Pancreas (tissue), 10 donors: ENCODE data around the gene MAG. TPM values are rescaled to one million over a fixed set of nuclear protein-coding genes. Genes with fewer than 3 reads are reported as not detected.
"Not testable (repeated sequence)": the region's sequence is repeated elsewhere in the genome, so short reads cannot be mapped to it uniquely, and the experiment has no call there.

ENCODE experiments used
- ATAC-seq, 4 donors: fragments of 200-7000 bp; cut with Tn5 transposase; one replicate each; pipeline versions ENCODE4 v1.8.0 to v1.9.1; 2020; ENCODE audit warnings: mild to moderate bottlenecking in 4 of 4, moderate library complexity in 4 of 4
- DNase-seq, 6 donors: peaks; one replicate each; pipeline ENCODE4 v3.0.0-alpha.2; 2020
- FAIRE-seq: peaks from 2 replicates; lab custom pipeline; 2012; peaks lifted over from hg19 to GRCh38; lab: Jason Lieb, UNC
- H3K27ac ChIP-seq, 4 donors: fragments of 200-600 bp; sonication (generic); 1 replicate in 3 of 4; 2 replicates in 1 of 4; pipeline versions ENCODE4 v1.5.0 to v1.8.0; 2020
- H3K27me3 ChIP-seq, 4 donors: fragments of 200-600 bp; one replicate each; pipeline ENCODE4 v1.8.0; 2021
- H3K36me3 ChIP-seq, 3 donors: fragments of 200-600 bp; sonication (generic) in 1 of 3; one replicate each; pipeline versions ENCODE4 v1.5.0 to v1.8.0; 2020 to 2021
- H3K4me1 ChIP-seq, 3 donors: fragments of 200-600 bp; one replicate each; pipeline ENCODE4 v1.8.0; 2021
- H3K4me3 ChIP-seq, 4 donors: fragments of 200-600 bp; sonication (generic) in 2 of 4; one replicate each; pipeline versions ENCODE4 v1.5.0 to v1.8.0; 2020 to 2021
- H3K9me3 ChIP-seq, 4 donors: fragments of 200-600 bp; one replicate each; pipeline ENCODE4 v1.8.0; 2021
- CTCF ChIP-seq, 4 donors: fragments of 200-600 bp; sonication (generic) in 3 of 4; IDR thresholded peaks; one replicate each; pipeline versions ENCODE4 v1.5.0 to v1.8.0; 2021; ENCODE audit warnings: antibody characterized with exemption in 4 of 4
- WGBS, 2 donors: extraction: QIAGEN DNeasy Blood & Tissue Kit; methylation state at CpG; one replicate each; pipeline ENCODE4 v1.1.7; 2013; 5-methylcytosine and 5-hydroxymethylcytosine counted together
- intact Hi-C, 3 donors: fragments of 100-400 bp; cut with DNase I; formaldehyde crosslinking; loops; one replicate each; pipeline versions ENCODE4 v1.11.1 to v1.14.2; 2022
- polyA plus RNA-seq, 2 donors: library from polyadenylated mRNA; stranded (reverse); fragments of 200-250 nt; gene quantifications; one replicate each; pipeline ENCODE4 v1.2.3, GENCODE V29; 2013
- total RNA-seq, 6 donors: library from RNA; stranded (reverse); fragmentation: NEBNext Ultra II Directional in 4 of 6; extraction: Animal tissue kit (Norgen Biotek cat#: 25700) in 4 of 6; gene quantifications; one replicate each; pipeline versions ENCODE4 v1.2.1 to v1.2.4, GENCODE V29; 2021 to 2023
- donor health status: healthy with polysubstance abuse.
- donor health status: DM: no; HTN: no; CAD: no; lungs with moderate emphysema.
- donor health status: DM: no; HTN: no; CAD: no.
- donor health status: control.
- donor health status: control.
- donor health status: Bipolar disorder and iron deficiency.
- donor health status: DM: yes; HTN: yes; CAD: no.
- donor health status: DM: no; HTN: no; CAD: no.
- donor health status: DM: no; HTN: no; CAD: no.
- donor health status: DM: yes; HTN: yes; CAD: no.

The MAG gene
- total and polyA plus RNA-seq, 8 donors: 0.17 to 0.47 TPM; not detected in 6

- intact Hi-C loops: no loop called here
- FAIRE-seq (no peak), ATAC-seq (peak in 1 of 4 donors; percentile 5), DNase-seq (no peak)
- peaks cover 0 to 10% (median 0%) of the 10 kb centered on the region in 3 donors for H3K4me1 ChIP-seq
- H3K27ac ChIP-seq: peak overlapping the region in 1 of 4 donors; percentile 17
- 68% methylated on average over 4 of the region's 4 CpGs for WGBS, 2 donors
- H3K36me3 ChIP-seq: peaks cover 0 to 29% (median 7%) of the 10 kb centered on the region in 3 donors
- no peaks in the 10 kb centered on the region for H3K9me3 ChIP-seq
- no peak for TF ChIP-seq CTCF (IDR thresholded peaks at IDR 0.05)
- H3K4me3 ChIP-seq: no peak overlapping the region
- H3K27me3 ChIP-seq: no peaks in the 10 kb centered on the region
Measured at GRCh38 chr19:35281303-35281702, 10.7 kb upstream of the MAG start.

GRCh38 chr19:35284153-35285094 is 7.5 kb upstream of the MAG start:
- Histone ChIP-seq H3K27me3 (no peaks in the 10 kb centered on the region), H3K4me3 (no peak overlapping the region), H3K27ac (no peak overlapping the region), H3K36me3 (peaks cover 0 to 1% (median 0%) of the 10 kb centered on the region in 3 donors), H3K4me1 (peaks cover 0 to 10% (median 0%) of the 10 kb centered on the region in 3 donors), H3K9me3 (no peaks in the 10 kb centered on the region)
- ATAC-seq (no peak), DNase-seq (no peak), FAIRE-seq (no peak)
- intact Hi-C loops: no loop called here
- 83 to 87% methylated on average over 17 of the region's 17 CpGs for WGBS, 2 donors
- TF ChIP-seq CTCF (IDR thresholded peaks at IDR 0.05): no peak

GRCh38 chr19:35285095-35285449 is 6.9 kb upstream of the MAG start:
- H3K27me3 ChIP-seq: no peaks in the 10 kb centered on the region
- TF ChIP-seq CTCF (IDR thresholded peaks at IDR 0.05): no peak
- ATAC-seq (no peak), DNase-seq (no peak), FAIRE-seq (no peak)
- WGBS, 2 donors: 53 to 58% methylated on average over 1 of the region's 1 CpG
- no peak overlapping the region for H3K27ac ChIP-seq
- H3K4me1 ChIP-seq: peaks cover 0 to 8% (median 0%) of the 10 kb centered on the region in 3 donors
- H3K4me3 ChIP-seq: no peak overlapping the region
- intact Hi-C loops: no loop called here
- H3K9me3 ChIP-seq: no peaks in the 10 kb centered on the region
- no peaks in the 10 kb centered on the region for H3K36me3 ChIP-seq

- H3K27me3 ChIP-seq, intact Hi-C loops, H3K4me3 ChIP-seq, H3K36me3 ChIP-seq, DNase-seq, ATAC-seq, H3K4me1 ChIP-seq, FAIRE-seq, H3K9me3 ChIP-seq, H3K27ac ChIP-seq: not testable (repeated sequence)
- WGBS, 2 donors: 83 to 97% methylated on average over 3 of the region's 3 CpGs
Measured at GRCh38 chr19:35285465-35285864, 6.5 kb upstream of the MAG start.

- H3K36me3 ChIP-seq, intact Hi-C loops, FAIRE-seq, H3K9me3 ChIP-seq, DNase-seq, H3K27me3 ChIP-seq, H3K4me1 ChIP-seq, H3K4me3 ChIP-seq, H3K27ac ChIP-seq, ATAC-seq: not testable (repeated sequence)
- 81 to 85% methylated on average over 5 of the region's 5 CpGs for WGBS, 2 donors
Measured at GRCh38 chr19:35286101-35286500, 5.9 kb upstream of the MAG start.

GRCh38 chr19:35287713-35288112 is 4.2 kb upstream of the MAG start:
- no peak for FAIRE-seq

More at GRCh38 chr19:35287713-35288112, 4.2 kb upstream of the MAG start:
- no peak overlapping the region for H3K4me3 ChIP-seq
- H3K4me1 ChIP-seq: no peaks in the 10 kb centered on the region
- no peak overlapping the region for H3K27ac ChIP-seq
- no peak for DNase-seq
- TF ChIP-seq CTCF (IDR thresholded peaks at IDR 0.05): no peak
- intact Hi-C loops: no loop called here
- H3K36me3 ChIP-seq: no peaks in the 10 kb centered on the region
- no peaks in the 10 kb centered on the region for H3K27me3 ChIP-seq
- 86 to 89% methylated on average over 9 to 10 of the region's 10 CpGs for WGBS, 2 donors
- no peaks in the 10 kb centered on the region for H3K9me3 ChIP-seq
- no peak for ATAC-seq
